HCT116 (cell line): ENCODE measurements around the gene GPHN.

Experiments used
- ELF1 ChIP-seq: IDR thresholded peaks from 2 replicates; pipeline ENCODE4 v1.6.1; 2012; ENCODE audit warnings: low read depth, borderline replicate concordance
- POLR2AphosphoS5 ChIP-seq: IDR thresholded peaks from 2 replicates; pipeline ENCODE4 v1.6.1; 2011; ENCODE audit warnings: mild to moderate bottlenecking, low read depth, low read length, moderate library complexity
- YY1 ChIP-seq: IDR thresholded peaks from 2 replicates; pipeline ENCODE4 v1.6.1; 2011; ENCODE audit warnings: low read length, low read depth, moderate library complexity, mild to moderate bottlenecking; ENCODE audit not compliant: insufficient replicate concordance; ENCODE audit errors: extremely low read depth
- TF ChIP-seq, protein P1 (sequence below), 3 experiments: fragments of 200-600 bp in 1 of 3; sonication (generic) in 1 of 3; IDR thresholded peaks in 2 of 3; conservative IDR thresholded peaks in 1 of 3; 2 replicates each; pipeline ENCODE4 v1.5.1; 2012 to 2017; ENCODE audit warnings: low read depth in 2 of 3, low read length in 2 of 3, antibody characterized with exemption in 1 of 3, borderline replicate concordance in 1 of 3, control low read depth in 1 of 3, mild to moderate bottlenecking in 1 of 3, mixed read lengths in 1 of 3, mixed run types in 1 of 3, moderate library complexity in 1 of 3; ENCODE audit not compliant: insufficient read depth in 1 of 3
- TF ChIP-seq, protein P2 (sequence below): IDR thresholded peaks from 2 replicates; pipeline ENCODE4 v1.6.1; 2012; ENCODE audit warnings: low read depth

- TF ChIP-seq ELF1: no peak
- TF ChIP-seq, protein P1, sequence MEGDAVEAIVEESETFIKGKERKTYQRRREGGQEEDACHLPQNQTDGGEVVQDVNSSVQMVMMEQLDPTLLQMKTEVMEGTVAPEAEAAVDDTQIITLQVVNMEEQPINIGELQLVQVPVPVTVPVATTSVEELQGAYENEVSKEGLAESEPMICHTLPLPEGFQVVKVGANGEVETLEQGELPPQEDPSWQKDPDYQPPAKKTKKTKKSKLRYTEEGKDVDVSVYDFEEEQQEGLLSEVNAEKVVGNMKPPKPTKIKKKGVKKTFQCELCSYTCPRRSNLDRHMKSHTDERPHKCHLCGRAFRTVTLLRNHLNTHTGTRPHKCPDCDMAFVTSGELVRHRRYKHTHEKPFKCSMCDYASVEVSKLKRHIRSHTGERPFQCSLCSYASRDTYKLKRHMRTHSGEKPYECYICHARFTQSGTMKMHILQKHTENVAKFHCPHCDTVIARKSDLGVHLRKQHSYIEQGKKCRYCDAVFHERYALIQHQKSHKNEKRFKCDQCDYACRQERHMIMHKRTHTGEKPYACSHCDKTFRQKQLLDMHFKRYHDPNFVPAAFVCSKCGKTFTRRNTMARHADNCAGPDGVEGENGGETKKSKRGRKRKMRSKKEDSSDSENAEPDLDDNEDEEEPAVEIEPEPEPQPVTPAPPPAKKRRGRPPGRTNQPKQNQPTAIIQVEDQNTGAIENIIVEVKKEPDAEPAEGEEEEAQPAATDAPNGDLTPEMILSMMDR (IDR thresholded peaks at IDR 0.05 in 2 of 3, conservative IDR thresholded peaks at IDR 0.05 in 1 of 3; ENCODE audit: borderline replicate concordance in 1 of 3, insufficient read depth in 1 of 3, low read depth in 2 of 3, low read length in 2 of 3): peak; percentile 54 to 80 (median 68); a peak in 5 of 6 replicates
- no peak for TF ChIP-seq POLR2AphosphoS5
- no peak for TF ChIP-seq YY1
- TF ChIP-seq, protein P2, sequence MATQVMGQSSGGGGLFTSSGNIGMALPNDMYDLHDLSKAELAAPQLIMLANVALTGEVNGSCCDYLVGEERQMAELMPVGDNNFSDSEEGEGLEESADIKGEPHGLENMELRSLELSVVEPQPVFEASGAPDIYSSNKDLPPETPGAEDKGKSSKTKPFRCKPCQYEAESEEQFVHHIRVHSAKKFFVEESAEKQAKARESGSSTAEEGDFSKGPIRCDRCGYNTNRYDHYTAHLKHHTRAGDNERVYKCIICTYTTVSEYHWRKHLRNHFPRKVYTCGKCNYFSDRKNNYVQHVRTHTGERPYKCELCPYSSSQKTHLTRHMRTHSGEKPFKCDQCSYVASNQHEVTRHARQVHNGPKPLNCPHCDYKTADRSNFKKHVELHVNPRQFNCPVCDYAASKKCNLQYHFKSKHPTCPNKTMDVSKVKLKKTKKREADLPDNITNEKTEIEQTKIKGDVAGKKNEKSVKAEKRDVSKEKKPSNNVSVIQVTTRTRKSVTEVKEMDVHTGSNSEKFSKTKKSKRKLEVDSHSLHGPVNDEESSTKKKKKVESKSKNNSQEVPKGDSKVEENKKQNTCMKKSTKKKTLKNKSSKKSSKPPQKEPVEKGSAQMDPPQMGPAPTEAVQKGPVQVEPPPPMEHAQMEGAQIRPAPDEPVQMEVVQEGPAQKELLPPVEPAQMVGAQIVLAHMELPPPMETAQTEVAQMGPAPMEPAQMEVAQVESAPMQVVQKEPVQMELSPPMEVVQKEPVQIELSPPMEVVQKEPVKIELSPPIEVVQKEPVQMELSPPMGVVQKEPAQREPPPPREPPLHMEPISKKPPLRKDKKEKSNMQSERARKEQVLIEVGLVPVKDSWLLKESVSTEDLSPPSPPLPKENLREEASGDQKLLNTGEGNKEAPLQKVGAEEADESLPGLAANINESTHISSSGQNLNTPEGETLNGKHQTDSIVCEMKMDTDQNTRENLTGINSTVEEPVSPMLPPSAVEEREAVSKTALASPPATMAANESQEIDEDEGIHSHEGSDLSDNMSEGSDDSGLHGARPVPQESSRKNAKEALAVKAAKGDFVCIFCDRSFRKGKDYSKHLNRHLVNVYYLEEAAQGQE: no peak
Measured at GRCh38 chr14:66495218-66496098, 12.5 kb upstream of the GPHN start.
